ENCODE measurements around the gene ZNF112.

DNA sequence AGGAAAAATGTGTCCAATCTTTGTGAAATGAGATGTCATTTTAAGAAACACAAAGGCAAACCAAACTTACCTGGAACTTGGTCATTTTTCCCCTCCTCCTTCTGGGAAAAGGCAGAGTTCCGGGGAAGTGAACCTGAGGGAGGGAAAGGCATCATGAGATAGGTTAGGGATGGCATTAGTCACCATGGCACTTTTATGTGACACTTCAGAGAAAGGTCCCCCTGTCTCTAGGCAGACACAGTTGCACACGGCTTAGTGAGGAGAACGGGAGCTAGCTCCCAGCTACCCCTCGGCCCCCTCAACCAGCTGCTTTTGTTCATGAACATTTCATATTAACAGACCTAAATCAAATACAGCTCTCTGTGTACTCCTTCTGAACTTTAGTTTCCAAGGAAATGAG, 53.2 kb downstream of the ZNF112 start:
- TF ChIP-seq, protein P1, sequence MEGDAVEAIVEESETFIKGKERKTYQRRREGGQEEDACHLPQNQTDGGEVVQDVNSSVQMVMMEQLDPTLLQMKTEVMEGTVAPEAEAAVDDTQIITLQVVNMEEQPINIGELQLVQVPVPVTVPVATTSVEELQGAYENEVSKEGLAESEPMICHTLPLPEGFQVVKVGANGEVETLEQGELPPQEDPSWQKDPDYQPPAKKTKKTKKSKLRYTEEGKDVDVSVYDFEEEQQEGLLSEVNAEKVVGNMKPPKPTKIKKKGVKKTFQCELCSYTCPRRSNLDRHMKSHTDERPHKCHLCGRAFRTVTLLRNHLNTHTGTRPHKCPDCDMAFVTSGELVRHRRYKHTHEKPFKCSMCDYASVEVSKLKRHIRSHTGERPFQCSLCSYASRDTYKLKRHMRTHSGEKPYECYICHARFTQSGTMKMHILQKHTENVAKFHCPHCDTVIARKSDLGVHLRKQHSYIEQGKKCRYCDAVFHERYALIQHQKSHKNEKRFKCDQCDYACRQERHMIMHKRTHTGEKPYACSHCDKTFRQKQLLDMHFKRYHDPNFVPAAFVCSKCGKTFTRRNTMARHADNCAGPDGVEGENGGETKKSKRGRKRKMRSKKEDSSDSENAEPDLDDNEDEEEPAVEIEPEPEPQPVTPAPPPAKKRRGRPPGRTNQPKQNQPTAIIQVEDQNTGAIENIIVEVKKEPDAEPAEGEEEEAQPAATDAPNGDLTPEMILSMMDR (conservative IDR thresholded peaks at IDR 0.05): no peak
- TF ChIP-seq EZH2 (IDR thresholded peaks at IDR 0.05; ENCODE audit: low read depth): no peak

Data from PC-9 (cell line).